H1 (cell line): Measurements from ENCODE around the gene LCN12. TPM values are rescaled to one million over a fixed set of nuclear protein-coding genes. Genes with fewer than 3 reads are reported as not detected.

Experiments used
- BRCA1 ChIP-seq: IDR thresholded peaks from 2 replicates; pipeline ENCODE4 v1.6.1; 2012; ENCODE audit warnings: low read depth, low read length, improper control_type of control experiment
- CEBPB ChIP-seq: IDR thresholded peaks from 2 replicates; pipeline ENCODE4 v1.6.1; 2012; ENCODE audit warnings: low read depth, low read length
- NANOG ChIP-seq: IDR thresholded peaks from 2 replicates; pipeline ENCODE4 v1.6.1; 2011; ENCODE audit warnings: low read length, low read depth, mild to moderate bottlenecking, inconsistent platforms; ENCODE audit not compliant: insufficient read depth, poor library complexity, severe bottlenecking
- RAD21 ChIP-seq, 2 experiments: IDR thresholded peaks in 1 of 2; conservative IDR thresholded peaks in 1 of 2; 2 replicates each; pipeline ENCODE4 v1.6.1; 2011; ENCODE audit warnings: low read depth in 2 of 2, low read length in 2 of 2, improper control_type of control experiment in 1 of 2, inconsistent platforms in 1 of 2, mild to moderate bottlenecking in 1 of 2, moderate library complexity in 1 of 2
- polyA plus RNA-seq, 7 experiments: library from polyadenylated mRNA; depleted of rRNA in 3 of 7; stranded (reverse) in 5 of 7; unstranded in 2 of 7; fragments of >200 nt in 5 of 7; fragments of 200-250 nt in 2 of 7; gene quantifications; 1 replicate in 5 of 7; 2 replicates in 1 of 7; 4 replicates in 1 of 7; pipeline versions ENCODE4 v1.2.1 to v1.2.3, GENCODE V29; 2011 to 2013; ENCODE audit warnings: missing spikeins in 2 of 7, mixed read lengths in 2 of 7
- total RNA-seq: library from RNA; stranded (reverse); fragmentation: NEBNext Ultra II Directional; extraction: Animal tissue kit (Norgen Biotek cat#: 25700); gene quantifications from 2 replicates; pipeline ENCODE4 v1.2.1, GENCODE V29; 2021

LCN12 gene
- total and polyA plus RNA-seq, 2 of the 8 experiments (the other 6 are each of a cell fraction or from before 2014, with no cell fraction given): 1.1 to 1.7 TPM

DNA sequence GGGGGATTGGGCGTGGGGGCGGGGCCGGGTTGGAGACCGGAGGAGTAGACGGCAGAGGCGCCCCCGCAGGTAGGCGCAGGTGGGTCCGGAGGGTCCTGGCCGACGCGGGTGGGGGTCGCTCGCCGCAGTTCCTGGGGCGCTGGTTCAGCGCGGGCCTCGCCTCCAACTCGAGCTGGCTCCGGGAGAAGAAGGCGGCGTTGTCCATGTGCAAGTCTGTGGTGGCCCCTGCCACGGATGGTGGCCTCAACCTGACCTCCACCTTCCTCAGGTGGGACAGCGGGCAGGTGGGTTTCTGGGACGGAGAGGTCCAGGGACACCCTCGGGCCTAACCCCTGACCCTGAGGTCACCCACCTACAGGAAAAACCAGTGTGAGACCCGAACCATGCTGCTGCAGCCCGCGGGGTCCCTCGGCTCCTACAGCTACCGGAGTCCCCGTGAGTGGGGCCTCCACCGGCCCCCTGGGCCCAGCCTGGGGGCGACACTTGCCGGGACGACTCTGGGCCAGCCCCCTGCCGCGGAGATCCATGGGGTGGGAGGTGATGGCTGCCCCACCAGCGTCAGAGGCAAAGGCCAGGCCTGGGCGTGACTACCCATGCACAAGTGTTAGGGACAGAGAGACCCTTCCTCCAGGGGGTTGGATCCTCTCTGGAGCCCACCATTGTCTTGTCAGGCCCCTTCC lies 26.9 kb downstream of the LCN12 start (continued):
- TF ChIP-seq CEBPB (no peak), NANOG (no peak), BRCA1 (no peak), RAD21 (IDR thresholded peaks at IDR 0.05 in 1 of 2, conservative IDR thresholded peaks at IDR 0.05 in 1 of 2; ENCODE audit: low read depth in 2 of 2, low read length in 2 of 2) (no peak)
